HCT116 (cell line): ENCODE results near the gene CYBRD1. TPM values are rescaled to one million over a fixed set of nuclear protein-coding genes. Genes with fewer than 3 reads are reported as not detected.

Source experiments
- ATAC-seq: fragments of 200-7000 bp; cut with Tn5 transposase; 2 replicates; pipeline ENCODE4 v1.9.1; 2020; ENCODE audit warnings: mild to moderate bottlenecking, moderate library complexity
- BruUV-seq: library from RNA; stranded (reverse); fragments of 400-500 nt; replicated peaks from 2 replicates; lab custom pipeline; 2021; lab: Mats Ljungman, UMichigan
- CTCF ChIA-PET: fragments of 300-600 bp; sonication (Branson Sonifier 250); formaldehyde crosslinking; loops from one replicate; lab custom pipeline; 2021; ENCODE audit warnings: antibody characterized with exemption; lab: Charles Lee
- POLR2A ChIA-PET: fragments of 300-600, 350-600 bp; sonication (Branson Sonifier 250); formaldehyde crosslinking; loops from one replicate; lab custom pipeline; 2021; ENCODE audit warnings: antibody characterized with exemption; lab: Charles Lee
- RAD21 ChIA-PET, 2 experiments: fragments of 300-600 bp; sonication (Branson Sonifier 250); formaldehyde crosslinking; loops; one replicate each; lab custom pipeline; 2023; ENCODE audit warnings: low total read pairs in 2 of 2; ENCODE audit not compliant: uncharacterized antibody in 2 of 2, unreplicated experiment in 2 of 2, low non-redundant PET in 1 of 2; lab: Charles Lee
- DNase-seq: peaks from one replicate; pipeline ENCODE4 v3.0.0-alpha.2; 2010; ENCODE audit warnings: low read depth, low spot score
- H2AFZ ChIP-seq: fragments of 200-600 bp; shearing (Covaris generic), sonication (generic); 2 replicates; pipeline ENCODE4 v1.6.1; 2017; ENCODE audit warnings: low read depth, mixed run types, mixed read lengths, antibody characterized with exemption, low read length; ENCODE audit not compliant: poor library complexity, severe bottlenecking
- H3K27ac ChIP-seq: 2 replicates; pipeline ENCODE4 v1.5.1; 2012; ENCODE audit warnings: low read depth, low read length
- H3K27me3 ChIP-seq: fragments of 200-600 bp; sonication (generic); 2 replicates; pipeline ENCODE4 v1.6.1; 2016; ENCODE audit warnings: mixed run types, low read length, mixed read lengths; ENCODE audit not compliant: insufficient read depth
- H3K36me3 ChIP-seq, 2 experiments: fragments of 200-500 bp in 1 of 2; fragments of 200-600 bp in 1 of 2; sonication (Bioruptor generic) in 1 of 2; sonication (generic) in 1 of 2; 2 replicates each; pipeline versions ENCODE4 v1.5.1 to v1.6.1; 2014 to 2016; ENCODE audit warnings: low read length in 2 of 2, inconsistent platforms in 1 of 2, mixed read lengths in 1 of 2, mixed run types in 1 of 2; ENCODE audit not compliant: insufficient read depth in 2 of 2, control insufficient read depth in 1 of 2
- H3K4me1 ChIP-seq, 2 experiments: fragments of 200-600 bp in 1 of 2; sonication (generic) in 1 of 2; 2 replicates each; pipeline versions ENCODE4 v1.5.1 to v1.6.1; 2012 to 2017; ENCODE audit warnings: low read length in 2 of 2, inconsistent platforms in 1 of 2, mild to moderate bottlenecking in 1 of 2, mixed read lengths in 1 of 2, mixed run types in 1 of 2, moderate library complexity in 1 of 2; ENCODE audit not compliant: insufficient read depth in 2 of 2, control insufficient read depth in 1 of 2
- H3K4me2 ChIP-seq: fragments of 200-600 bp; sonication (generic); 2 replicates; pipeline ENCODE4 v1.6.1; 2017; ENCODE audit warnings: mixed run types, low read length, mixed read lengths
- H3K4me3 ChIP-seq, 2 experiments: fragments of 200-600 bp in 1 of 2; sonication (generic) in 1 of 2; replicated peaks in 1 of 2; 2 replicates each; pipeline ENCODE4 v1.5.1; 2011 to 2016; ENCODE audit warnings: low read length in 2 of 2, control low read depth in 1 of 2, low read depth in 1 of 2, mild to moderate bottlenecking in 1 of 2, mixed read lengths in 1 of 2, mixed run types in 1 of 2
- H3K79me2 ChIP-seq: fragments of 200-600 bp; sonication (generic); 2 replicates; pipeline ENCODE4 v1.6.1; 2017; ENCODE audit warnings: mild to moderate bottlenecking, mixed run types, low read length, moderate library complexity, mixed read lengths; ENCODE audit not compliant: insufficient read depth
- H3K9ac ChIP-seq: fragments of 200-600 bp; sonication (generic); 2 replicates; pipeline ENCODE4 v1.6.1; 2016; ENCODE audit warnings: low read length, mixed read lengths
- H3K9me2 ChIP-seq: fragments of 200-600 bp; sonication (generic), shearing (Covaris generic); 2 replicates; pipeline ENCODE4 v1.6.1; 2017; ENCODE audit warnings: mixed run types, mild to moderate bottlenecking, moderate library complexity; ENCODE audit not compliant: insufficient read depth
- H3K9me3 ChIP-seq, 2 experiments: fragments of 200-500 bp in 1 of 2; fragments of 200-600 bp in 1 of 2; sonication (Bioruptor generic) in 1 of 2; sonication (generic) in 1 of 2; 2 replicates each; pipeline ENCODE4 v1.6.1; 2014 to 2017; ENCODE audit warnings: low read length in 2 of 2, mixed read lengths in 2 of 2, inconsistent platforms in 1 of 2, low read depth in 1 of 2, mild to moderate bottlenecking in 1 of 2, mixed run types in 1 of 2, moderate library complexity in 1 of 2; ENCODE audit not compliant: control insufficient read depth in 1 of 2, insufficient read depth in 1 of 2
- H4K20me1 ChIP-seq: fragments of 200-600 bp; sonication (generic), shearing (Covaris generic); 2 replicates; pipeline ENCODE4 v1.6.1; 2017; ENCODE audit warnings: mixed run types, mild to moderate bottlenecking, moderate library complexity; ENCODE audit not compliant: insufficient read depth
- CEBPB ChIP-seq: IDR thresholded peaks from 2 replicates; pipeline ENCODE4 v1.6.1; 2012; ENCODE audit warnings: low read depth
- EGR1 ChIP-seq: IDR thresholded peaks from 2 replicates; pipeline ENCODE4 v1.6.1; 2012; ENCODE audit warnings: low read depth
- EZH2phosphoT487 ChIP-seq: fragments of 200-600 bp; IDR thresholded peaks from 2 replicates; pipeline ENCODE4 v1.6.1; 2018; ENCODE audit warnings: antibody characterized with exemption, borderline replicate concordance
- FOSL1 ChIP-seq: IDR thresholded peaks from 2 replicates; pipeline ENCODE4 v1.6.1; 2012; ENCODE audit warnings: low read depth
- MAX ChIP-seq: IDR thresholded peaks from 2 replicates; pipeline ENCODE4 v1.6.1; 2012
- REST ChIP-seq: IDR thresholded peaks from 2 replicates; pipeline ENCODE4 v1.6.1; 2012; ENCODE audit warnings: low read depth
- SIN3A ChIP-seq: IDR thresholded peaks from 2 replicates; pipeline ENCODE4 v1.6.1; 2012; ENCODE audit warnings: low read depth
- SP1 ChIP-seq: IDR thresholded peaks from 2 replicates; pipeline ENCODE4 v1.6.1; 2012; ENCODE audit warnings: low read depth
- SRF ChIP-seq: IDR thresholded peaks from 2 replicates; pipeline ENCODE4 v1.6.1; 2012; ENCODE audit warnings: low read depth
- ZFX ChIP-seq: fragments of 450-650 bp; IDR thresholded peaks from 2 replicates; pipeline ENCODE4 v1.6.1; 2017
- ZNF274 ChIP-seq: fragments of 200-500 bp; sonication (Bioruptor generic); IDR thresholded peaks from 2 replicates; pipeline ENCODE4 v1.6.1; 2014; ENCODE audit warnings: mild to moderate bottlenecking, low read depth, low read length, inconsistent platforms
- intact Hi-C: fragments of 100-400 bp; cut with micrococcal nuclease; formaldehyde crosslinking; loops from 2 replicates; pipeline ENCODE4 v1.10.0; 2022
- total RNA-seq: library from RNA; stranded (reverse); gene quantifications from one replicate; pipeline ENCODE4 v1.2.1, GENCODE V29; 2021; ENCODE audit not compliant: unreplicated experiment

Gene CYBRD1
- total RNA-seq, 1 experiment from 2014 or later, result 14.9 TPM

- DNase-seq (no peak), ATAC-seq (no peak)
- no peaks in the 10 kb centered on the region for H3K79me2 ChIP-seq
- TF ChIP-seq SRF (no peak), EZH2phosphoT487 (no peak), ZFX (no peak), MAX (no peak), ZNF274 (no peak), SP1 (no peak)
- no peaks in the 10 kb centered on the region for H3K27me3 ChIP-seq
- no peak overlapping the region for H3K4me2 ChIP-seq
- no peaks in the 10 kb centered on the region for H3K9me2 ChIP-seq
- H3K4me1 ChIP-seq, result no peaks in the 10 kb centered on the region
- BruUV-seq, result no TSS peak
- RAD21 ChIA-PET, result no interaction called here
- POLR2A ChIA-PET, result no interaction called here
- H3K4me3 ChIP-seq, result no peak overlapping the region
- CTCF ChIA-PET, result no interaction called here
- intact Hi-C loops, result no loop called here
- no peak overlapping the region for H3K9ac ChIP-seq
- H3K36me3 ChIP-seq, result no peaks in the 10 kb centered on the region
- H3K9me3 ChIP-seq, result no peaks in the 10 kb centered on the region
- no peak overlapping the region for H3K27ac ChIP-seq
- H4K20me1 ChIP-seq, result no peaks in the 10 kb centered on the region
- no peak overlapping the region for H2AFZ ChIP-seq
Measured at GRCh38 chr2:171509945-171510731, 12.1 kb upstream of the CYBRD1 start.

- Histone ChIP-seq H3K4me2 (no peak overlapping the region), H3K9me3 (no peaks in the 10 kb centered on the region), H3K9ac (no peak overlapping the region), H3K4me1 (peaks cover 0 to 13% of the 10 kb centered on the region in 2 experiments; a peak in 1 of 4 replicates), H3K4me3 (no peak overlapping the region), H3K27ac (no peak overlapping the region), H4K20me1 (no peaks in the 10 kb centered on the region), H2AFZ (no peak overlapping the region), H3K79me2 (no peaks in the 10 kb centered on the region), H3K36me3 (no peaks in the 10 kb centered on the region), H3K9me2 (no peaks in the 10 kb centered on the region), H3K27me3 (no peaks in the 10 kb centered on the region)
- TF ChIP-seq CEBPB (no peak), EGR1 (no peak), SP1 (no peak), MAX (no peak), SIN3A (no peak), ZFX (no peak), REST (no peak), FOSL1 (no peak)
- no peak for DNase-seq
- ChIA-PET POLR2A (no interaction called here), RAD21 (no interaction called here), CTCF (no interaction called here)
- ATAC-seq, result no peak
- BruUV-seq, result no TSS peak
- intact Hi-C loops, result no loop called here
Measured at GRCh38 chr2:171512014-171512413, 10.3 kb upstream of the CYBRD1 start.
